ENCODE results near the gene CDH5. TPM values are rescaled to one million over a fixed set of nuclear protein-coding genes. Genes with fewer than 3 reads are reported as not detected.

Gene CDH5
- total and polyA plus RNA-seq, 2 of the 13 experiments (the other 11 are each of a cell fraction or from before 2014, with no cell fraction given), result 0.71 to 1.1 TPM

DNA sequence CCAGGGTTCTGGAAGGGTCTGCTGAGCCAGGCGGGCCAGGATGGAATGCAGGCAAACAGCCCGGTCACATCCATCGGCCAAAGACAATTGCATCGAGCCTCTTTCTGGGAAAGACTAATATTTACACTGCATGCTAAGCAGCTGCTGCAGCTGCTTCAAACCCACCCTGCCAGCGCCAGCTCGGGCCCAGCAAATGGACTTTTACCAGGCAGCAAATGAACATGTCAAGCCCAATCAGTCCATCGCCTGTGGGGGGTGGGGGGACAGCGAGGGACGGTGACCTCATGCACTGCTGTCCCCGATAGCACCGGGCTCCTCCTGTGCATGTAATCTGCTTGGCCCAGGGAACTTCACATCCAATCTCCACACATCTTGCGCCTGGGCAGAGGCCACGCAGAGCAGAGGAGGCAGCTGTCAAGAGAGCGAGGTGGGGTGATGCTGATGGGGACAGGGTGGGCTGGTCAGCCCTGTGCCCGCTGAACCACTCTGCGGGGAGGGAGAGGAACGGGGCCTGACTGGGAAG lies 39.4 kb upstream of the CDH5 start:
- no peak overlapping the region for H2AFZ ChIP-seq (ENCODE audit: low read length)
- no TSS peak for BruUV-seq (replicated peaks)
- H3K4me1 ChIP-seq (ENCODE audit: insufficient read depth, low read length), result peaks cover 25% of the 10 kb centered on the region
- H4K20me1 ChIP-seq (ENCODE audit: insufficient read depth, low read length), result peaks cover 3% of the 10 kb centered on the region; the same call in 1 of the 2 replicates
- intact Hi-C loops (cut with micrococcal nuclease; ENCODE audit: unreplicated experiment) (loop anchor here (1.0 kb wide), 1 partner anchor 17 kb away; no protein-coding TSS in a partner anchor), in situ Hi-C loops (cut with HindIII; ENCODE audit: extremely low pct_ligation_motif_present, low pct_unique_long_range_greater_than_20kb) (no loop called here)
- H3K27ac ChIP-seq (ENCODE audit: extremely low read length, insufficient read depth, low read length), result no peak overlapping the region
- under 1% methylated on average over 12 of the region's 17 CpGs for WGBS (ENCODE audit: low lambda C conversion rate)
- POLR2A ChIA-PET, result no interaction called here
- peak; percentile 74 for DNase-seq (ENCODE audit: low spot score)
- no peak overlapping the region for H3K9ac ChIP-seq (ENCODE audit: insufficient read depth, low read depth, low read length)
- no peaks in the 10 kb centered on the region for H3K79me2 ChIP-seq (ENCODE audit: insufficient read depth, low read length)
- peak; percentile 84 for FAIRE-seq
- H3K9me3 ChIP-seq (ENCODE audit: low read length), result no peaks in the 10 kb centered on the region
- CTCF ChIA-PET (ENCODE audit: low intra/inter-chr PET ratio, low total read pairs), result no interaction called here
- no peaks in the 10 kb centered on the region for H3K36me3 ChIP-seq (replicated peaks in 1 of 2; ENCODE audit: control insufficient read depth in 1 of 2, insufficient read depth in 2 of 2, low read length in 2 of 2)
- H3K27me3 ChIP-seq (ENCODE audit: control insufficient read depth in 1 of 2, insufficient read depth in 2 of 2, low read length in 2 of 2), result peaks cover 7 to 24% of the 10 kb centered on the region in 2 experiments; a peak in 4 of 5 replicates
- ATAC-seq, result peak; percentile 84
- no peak overlapping the region; a peak in 1 of 6 replicates for H3K4me3 ChIP-seq (replicated peaks in 1 of 3; ENCODE audit: insufficient read depth in 1 of 3, low read depth in 2 of 3, low read length in 3 of 3)
- peak overlapping the region; percentile 33 for H3K4me2 ChIP-seq (ENCODE audit: low read depth, low read length)
- TF ChIP-seq KMT2A (CRISPR knock-in tag; IDR thresholded peaks at IDR 0.05) (no peak), ZNF777 (CRISPR knock-in tag; IDR thresholded peaks at IDR 0.05) (no peak), ZZZ3 (CRISPR knock-in tag; IDR thresholded peaks at IDR 0.05; ENCODE audit: borderline replicate concordance) (no peak), HOXD1 (CRISPR knock-in tag; IDR thresholded peaks at IDR 0.05) (no peak), RBM22 (optimal IDR thresholded peaks at IDR 0.05; ENCODE audit: low read length) (no peak), ZNF292 (CRISPR knock-in tag; IDR thresholded peaks at IDR 0.05; ENCODE audit: borderline replicate concordance, low read depth) (peak; percentile 80; the same call in 1 of the 2 replicates), MXI1 (IDR thresholded peaks at IDR 0.05; ENCODE audit: borderline replicate concordance, low read depth, low read length) (no peak), ZNF781 (CRISPR knock-in tag; IDR thresholded peaks at IDR 0.05; ENCODE audit: borderline replicate concordance, not compliant biosample characterization) (no peak), ZBTB42 (CRISPR knock-in tag; IDR thresholded peaks at IDR 0.05) (peak; percentile 86; the same call in 1 of the 2 replicates)
- TF ChIP-seq, protein P1, sequence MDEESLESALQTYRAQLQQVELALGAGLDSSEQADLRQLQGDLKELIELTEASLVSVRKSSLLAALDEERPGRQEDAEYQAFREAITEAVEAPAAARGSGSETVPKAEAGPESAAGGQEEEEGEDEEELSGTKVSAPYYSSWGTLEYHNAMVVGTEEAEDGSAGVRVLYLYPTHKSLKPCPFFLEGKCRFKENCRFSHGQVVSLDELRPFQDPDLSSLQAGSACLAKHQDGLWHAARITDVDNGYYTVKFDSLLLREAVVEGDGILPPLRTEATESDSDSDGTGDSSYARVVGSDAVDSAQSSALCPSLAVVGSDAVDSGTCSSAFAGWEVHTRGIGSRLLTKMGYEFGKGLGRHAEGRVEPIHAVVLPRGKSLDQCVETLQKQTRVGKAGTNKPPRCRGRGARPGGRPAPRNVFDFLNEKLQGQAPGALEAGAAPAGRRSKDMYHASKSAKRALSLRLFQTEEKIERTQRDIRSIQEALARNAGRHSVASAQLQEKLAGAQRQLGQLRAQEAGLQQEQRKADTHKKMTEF (CRISPR knock-in tag; IDR thresholded peaks at IDR 0.05), result peak; percentile 76
- TF ChIP-seq, protein P2, sequence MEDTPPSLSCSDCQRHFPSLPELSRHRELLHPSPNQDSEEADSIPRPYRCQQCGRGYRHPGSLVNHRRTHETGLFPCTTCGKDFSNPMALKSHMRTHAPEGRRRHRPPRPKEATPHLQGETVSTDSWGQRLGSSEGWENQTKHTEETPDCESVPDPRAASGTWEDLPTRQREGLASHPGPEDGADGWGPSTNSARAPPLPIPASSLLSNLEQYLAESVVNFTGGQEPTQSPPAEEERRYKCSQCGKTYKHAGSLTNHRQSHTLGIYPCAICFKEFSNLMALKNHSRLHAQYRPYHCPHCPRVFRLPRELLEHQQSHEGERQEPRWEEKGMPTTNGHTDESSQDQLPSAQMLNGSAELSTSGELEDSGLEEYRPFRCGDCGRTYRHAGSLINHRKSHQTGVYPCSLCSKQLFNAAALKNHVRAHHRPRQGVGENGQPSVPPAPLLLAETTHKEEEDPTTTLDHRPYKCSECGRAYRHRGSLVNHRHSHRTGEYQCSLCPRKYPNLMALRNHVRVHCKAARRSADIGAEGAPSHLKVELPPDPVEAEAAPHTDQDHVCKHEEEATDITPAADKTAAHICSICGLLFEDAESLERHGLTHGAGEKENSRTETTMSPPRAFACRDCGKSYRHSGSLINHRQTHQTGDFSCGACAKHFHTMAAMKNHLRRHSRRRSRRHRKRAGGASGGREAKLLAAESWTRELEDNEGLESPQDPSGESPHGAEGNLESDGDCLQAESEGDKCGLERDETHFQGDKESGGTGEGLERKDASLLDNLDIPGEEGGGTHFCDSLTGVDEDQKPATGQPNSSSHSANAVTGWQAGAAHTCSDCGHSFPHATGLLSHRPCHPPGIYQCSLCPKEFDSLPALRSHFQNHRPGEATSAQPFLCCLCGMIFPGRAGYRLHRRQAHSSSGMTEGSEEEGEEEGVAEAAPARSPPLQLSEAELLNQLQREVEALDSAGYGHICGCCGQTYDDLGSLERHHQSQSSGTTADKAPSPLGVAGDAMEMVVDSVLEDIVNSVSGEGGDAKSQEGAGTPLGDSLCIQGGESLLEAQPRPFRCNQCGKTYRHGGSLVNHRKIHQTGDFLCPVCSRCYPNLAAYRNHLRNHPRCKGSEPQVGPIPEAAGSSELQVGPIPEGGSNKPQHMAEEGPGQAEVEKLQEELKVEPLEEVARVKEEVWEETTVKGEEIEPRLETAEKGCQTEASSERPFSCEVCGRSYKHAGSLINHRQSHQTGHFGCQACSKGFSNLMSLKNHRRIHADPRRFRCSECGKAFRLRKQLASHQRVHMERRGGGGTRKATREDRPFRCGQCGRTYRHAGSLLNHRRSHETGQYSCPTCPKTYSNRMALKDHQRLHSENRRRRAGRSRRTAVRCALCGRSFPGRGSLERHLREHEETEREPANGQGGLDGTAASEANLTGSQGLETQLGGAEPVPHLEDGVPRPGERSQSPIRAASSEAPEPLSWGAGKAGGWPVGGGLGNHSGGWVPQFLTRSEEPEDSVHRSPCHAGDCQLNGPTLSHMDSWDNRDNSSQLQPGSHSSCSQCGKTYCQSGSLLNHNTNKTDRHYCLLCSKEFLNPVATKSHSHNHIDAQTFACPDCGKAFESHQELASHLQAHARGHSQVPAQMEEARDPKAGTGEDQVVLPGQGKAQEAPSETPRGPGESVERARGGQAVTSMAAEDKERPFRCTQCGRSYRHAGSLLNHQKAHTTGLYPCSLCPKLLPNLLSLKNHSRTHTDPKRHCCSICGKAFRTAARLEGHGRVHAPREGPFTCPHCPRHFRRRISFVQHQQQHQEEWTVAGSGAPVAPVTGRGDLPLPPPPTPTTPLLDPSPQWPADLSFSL (CRISPR knock-in tag; IDR thresholded peaks at IDR 0.05), result no peak
- TF ChIP-seq, protein P3, sequence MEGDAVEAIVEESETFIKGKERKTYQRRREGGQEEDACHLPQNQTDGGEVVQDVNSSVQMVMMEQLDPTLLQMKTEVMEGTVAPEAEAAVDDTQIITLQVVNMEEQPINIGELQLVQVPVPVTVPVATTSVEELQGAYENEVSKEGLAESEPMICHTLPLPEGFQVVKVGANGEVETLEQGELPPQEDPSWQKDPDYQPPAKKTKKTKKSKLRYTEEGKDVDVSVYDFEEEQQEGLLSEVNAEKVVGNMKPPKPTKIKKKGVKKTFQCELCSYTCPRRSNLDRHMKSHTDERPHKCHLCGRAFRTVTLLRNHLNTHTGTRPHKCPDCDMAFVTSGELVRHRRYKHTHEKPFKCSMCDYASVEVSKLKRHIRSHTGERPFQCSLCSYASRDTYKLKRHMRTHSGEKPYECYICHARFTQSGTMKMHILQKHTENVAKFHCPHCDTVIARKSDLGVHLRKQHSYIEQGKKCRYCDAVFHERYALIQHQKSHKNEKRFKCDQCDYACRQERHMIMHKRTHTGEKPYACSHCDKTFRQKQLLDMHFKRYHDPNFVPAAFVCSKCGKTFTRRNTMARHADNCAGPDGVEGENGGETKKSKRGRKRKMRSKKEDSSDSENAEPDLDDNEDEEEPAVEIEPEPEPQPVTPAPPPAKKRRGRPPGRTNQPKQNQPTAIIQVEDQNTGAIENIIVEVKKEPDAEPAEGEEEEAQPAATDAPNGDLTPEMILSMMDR (CRISPR knock-in tag; IDR thresholded peaks at IDR 0.05), result 0 out of 2 replicates have a peak, but pooled peaks have one; percentile 25

All from HepG2 (cell line).